ENCODE data around the gene SLC14A1.

DNA sequence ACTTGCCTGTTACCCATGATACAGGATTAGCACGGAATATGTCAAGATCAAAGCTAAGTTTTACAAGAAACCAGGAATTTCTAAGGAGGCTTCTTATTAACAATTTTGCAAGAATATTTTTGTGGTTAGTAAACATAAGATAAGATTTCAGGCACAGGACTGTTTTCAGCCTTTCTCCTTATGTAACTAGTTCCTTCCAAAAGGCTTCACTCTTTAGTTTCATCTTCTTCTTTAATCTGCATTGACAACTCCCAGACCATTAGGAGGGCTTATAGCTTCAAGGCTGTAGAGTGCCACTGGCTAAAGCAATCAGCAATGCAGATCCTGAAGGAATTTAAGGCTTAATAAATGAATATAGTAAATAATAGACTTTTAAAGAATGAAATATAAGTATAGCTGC is 29.3 kb downstream of the SLC14A1 start:
- TF ChIP-seq POLR2AphosphoS5 (IDR thresholded peaks at IDR 0.05) (no peak), POLR2A (IDR thresholded peaks at IDR 0.05) (no peak)
- TF ChIP-seq, protein P1, sequence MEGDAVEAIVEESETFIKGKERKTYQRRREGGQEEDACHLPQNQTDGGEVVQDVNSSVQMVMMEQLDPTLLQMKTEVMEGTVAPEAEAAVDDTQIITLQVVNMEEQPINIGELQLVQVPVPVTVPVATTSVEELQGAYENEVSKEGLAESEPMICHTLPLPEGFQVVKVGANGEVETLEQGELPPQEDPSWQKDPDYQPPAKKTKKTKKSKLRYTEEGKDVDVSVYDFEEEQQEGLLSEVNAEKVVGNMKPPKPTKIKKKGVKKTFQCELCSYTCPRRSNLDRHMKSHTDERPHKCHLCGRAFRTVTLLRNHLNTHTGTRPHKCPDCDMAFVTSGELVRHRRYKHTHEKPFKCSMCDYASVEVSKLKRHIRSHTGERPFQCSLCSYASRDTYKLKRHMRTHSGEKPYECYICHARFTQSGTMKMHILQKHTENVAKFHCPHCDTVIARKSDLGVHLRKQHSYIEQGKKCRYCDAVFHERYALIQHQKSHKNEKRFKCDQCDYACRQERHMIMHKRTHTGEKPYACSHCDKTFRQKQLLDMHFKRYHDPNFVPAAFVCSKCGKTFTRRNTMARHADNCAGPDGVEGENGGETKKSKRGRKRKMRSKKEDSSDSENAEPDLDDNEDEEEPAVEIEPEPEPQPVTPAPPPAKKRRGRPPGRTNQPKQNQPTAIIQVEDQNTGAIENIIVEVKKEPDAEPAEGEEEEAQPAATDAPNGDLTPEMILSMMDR (IDR thresholded peaks at IDR 0.05 in 8 of 11, conservative IDR thresholded peaks at IDR 0.05 in 3 of 11): no peak
